Measurements from ENCODE around the gene HBG1.
"Not testable (repeated sequence)": the region's sequence is repeated elsewhere in the genome, so short reads cannot be mapped to it uniquely, and the experiment has no call there.

Gene HBG1

GRCh38 chr11:5277807-5278382 is 28.2 kb upstream of the HBG1 start:
- DNase-seq (ENCODE audit: low spot score): no peak

GRCh38 chr11:5276697-5277096 is 27.0 kb upstream of the HBG1 start:
- DNase-seq (ENCODE audit: low spot score): no peak

- DNase-seq (ENCODE audit: low spot score): no peak
Measured at GRCh38 chr11:5275369-5276110, 25.9 kb upstream of the HBG1 start.

- no peak for DNase-seq (ENCODE audit: low spot score)
Measured at GRCh38 chr11:5274395-5274794, 24.7 kb upstream of the HBG1 start.

- DNase-seq (ENCODE audit: low spot score): no peak
Measured at GRCh38 chr11:5272395-5273017, 22.8 kb upstream of the HBG1 start.

- DNase-seq (ENCODE audit: low spot score): no peak
Measured at GRCh38 chr11:5269715-5270147, 20.1 kb upstream of the HBG1 start, which contains the start of gene HBE1. HBE1 (minus strand) TSS chr11:5269945; CDS start chr11:5269890, 55 bp downstream.

GRCh38 chr11:5267033-5267563 is 17.4 kb upstream of the HBG1 start:
- DNase-seq (ENCODE audit: low spot score): no peak

GRCh38 chr11:5266609-5267008 is 17.0 kb upstream of the HBG1 start:
- no peak for DNase-seq (ENCODE audit: low spot score)

- no peak for DNase-seq (ENCODE audit: low spot score)
Measured at GRCh38 chr11:5265832-5266231, 16.2 kb upstream of the HBG1 start.

- DNase-seq (ENCODE audit: low spot score): no peak
Measured at GRCh38 chr11:5258543-5259262, 9.0 kb upstream of the HBG1 start.

GRCh38 chr11:5257296-5257695 is 7.6 kb upstream of the HBG1 start:
- DNase-seq (ENCODE audit: low spot score): no peak

- DNase-seq (ENCODE audit: low spot score): not testable (repeated sequence)
Measured at GRCh38 chr11:5254646-5255413, 5.2 kb upstream of the HBG1 start, which contains the start of gene HBG2. HBG2 (minus strand) TSS chr11:5254781; CDS start chr11:5254728, 53 bp downstream.

- not testable (repeated sequence) for DNase-seq (ENCODE audit: low spot score)
Measured at GRCh38 chr11:5254023-5254422, 4.4 kb upstream of the HBG1 start.

GRCh38 chr11:5253440-5253839 is 3.8 kb upstream of the HBG1 start:
- DNase-seq (ENCODE audit: low spot score): not testable (repeated sequence)

GRCh38 chr11:5252919-5253265 is 3.2 kb upstream of the HBG1 start:
- no peak for DNase-seq (ENCODE audit: low spot score)

- no peak for DNase-seq (ENCODE audit: low spot score)
Measured at GRCh38 chr11:5252192-5252918, 2.7 kb upstream of the HBG1 start.

- no peak for DNase-seq (ENCODE audit: low spot score)
Measured at GRCh38 chr11:5251746-5252145, 2.1 kb upstream of the HBG1 start.

GRCh38 chr11:5250543-5251204 is 1.0 kb upstream of the HBG1 start:
- DNase-seq (ENCODE audit: low spot score): no peak

- not testable (repeated sequence) for DNase-seq (ENCODE audit: low spot score)
Measured at GRCh38 chr11:5248498-5248897, 1.2 kb downstream of the HBG1 start.

- no peak for DNase-seq (ENCODE audit: low spot score)
Measured at GRCh38 chr11:5247472-5248192, 2.0 kb downstream of the HBG1 start.

All from left forelimb (tissue), 1 donor.